ENCODE data around the gene KIAA1328.

KIAA1328 gene

GRCh38 chr18:37019157-37019827 is 190.4 kb downstream of the KIAA1328 start:
- Mint-ChIP-seq H3K4me1 (no peaks in the 10 kb centered on the region), H3K4me3 (no peak overlapping the region), H3K36me3 (ENCODE audit: low read depth) (peaks cover 39% of the 10 kb centered on the region), H3K27ac (no peak overlapping the region), H3K9me3 (peaks cover 31% of the 10 kb centered on the region), H3K27me3 (ENCODE audit: low read depth) (no peaks in the 10 kb centered on the region)
- no peak for TF ChIP-seq CTCF (IDR thresholded peaks at IDR 0.05; ENCODE audit: unreplicated experiment in 3 of 3)

- peaks cover 25% of the 10 kb centered on the region for H3K9me3 Mint-ChIP-seq
These were observed 204.5 kb downstream of the KIAA1328 start for GRCh38 chr18:37033419-37033818.

GRCh38 chr18:37042381-37042780 is 213.5 kb downstream of the KIAA1328 start:
- Mint-ChIP-seq H3K27ac (no peak overlapping the region), H3K9me3 (peaks cover 24% of the 10 kb centered on the region), H3K36me3 (ENCODE audit: low read depth) (peaks cover 22% of the 10 kb centered on the region), H3K27me3 (ENCODE audit: low read depth) (no peaks in the 10 kb centered on the region), H3K4me1 (no peaks in the 10 kb centered on the region), H3K4me3 (no peak overlapping the region)
- no peak for TF ChIP-seq CTCF (IDR thresholded peaks at IDR 0.05; ENCODE audit: unreplicated experiment in 3 of 3)

More at GRCh38 chr18:37033419-37033818, 204.5 kb downstream of the KIAA1328 start:
- peaks cover 24% of the 10 kb centered on the region for H3K36me3 Mint-ChIP-seq (ENCODE audit: low read depth)
- H3K27me3 Mint-ChIP-seq (ENCODE audit: low read depth): peaks cover 3% of the 10 kb centered on the region
- no peak overlapping the region for H3K27ac Mint-ChIP-seq
- TF ChIP-seq CTCF (IDR thresholded peaks at IDR 0.05; ENCODE audit: unreplicated experiment in 3 of 3): no peak
- no peak overlapping the region for H3K4me3 Mint-ChIP-seq
- H3K4me1 Mint-ChIP-seq: no peaks in the 10 kb centered on the region

GRCh38 chr18:37055137-37055802 is 226.3 kb downstream of the KIAA1328 start:
- no peak overlapping the region for H3K27ac Mint-ChIP-seq
- H3K9me3 Mint-ChIP-seq: peaks cover 9% of the 10 kb centered on the region
- TF ChIP-seq CTCF (IDR thresholded peaks at IDR 0.05; ENCODE audit: unreplicated experiment in 3 of 3): no peak
- no peaks in the 10 kb centered on the region for H3K27me3 Mint-ChIP-seq (ENCODE audit: low read depth)
- H3K4me1 Mint-ChIP-seq: no peaks in the 10 kb centered on the region
- H3K4me3 Mint-ChIP-seq: no peak overlapping the region
- peaks cover 10% of the 10 kb centered on the region for H3K36me3 Mint-ChIP-seq (ENCODE audit: low read depth)

- H3K4me3 Mint-ChIP-seq: no peak overlapping the region
- H3K27ac Mint-ChIP-seq: no peak overlapping the region
- H3K9me3 Mint-ChIP-seq: peaks cover 2% of the 10 kb centered on the region
- TF ChIP-seq CTCF (IDR thresholded peaks at IDR 0.05; ENCODE audit: unreplicated experiment in 3 of 3): no peak
- H3K4me1 Mint-ChIP-seq: no peaks in the 10 kb centered on the region
- peaks cover 19% of the 10 kb centered on the region for H3K36me3 Mint-ChIP-seq (ENCODE audit: low read depth)
- H3K27me3 Mint-ChIP-seq (ENCODE audit: low read depth): no peaks in the 10 kb centered on the region
These were observed 235.3 kb downstream of the KIAA1328 start for GRCh38 chr18:37064187-37064586.

GRCh38 chr18:37065254-37065653 is 236.3 kb downstream of the KIAA1328 start:
- Mint-ChIP-seq H3K9me3 (peaks cover 6% of the 10 kb centered on the region), H3K4me3 (no peak overlapping the region), H3K36me3 (ENCODE audit: low read depth) (peaks cover 21% of the 10 kb centered on the region), H3K27me3 (ENCODE audit: low read depth) (no peaks in the 10 kb centered on the region), H3K4me1 (no peaks in the 10 kb centered on the region), H3K27ac (no peak overlapping the region)
- no peak for TF ChIP-seq CTCF (IDR thresholded peaks at IDR 0.05; ENCODE audit: unreplicated experiment in 3 of 3)
